Neuronal stem cell (in vitro differentiated cells): ENCODE measurements around the gene SPOCK1.

Source experiments
- DNase-seq: peaks from one replicate; pipeline ENCODE4 v3.0.0-alpha.2; 2013; ENCODE audit warnings: low spot score
- H2AFZ ChIP-seq: one replicate; pipeline ENCODE4 v1.6.1; 2013; ENCODE audit warnings: mild to moderate bottlenecking, low read length, inconsistent platforms
- H2AK5ac ChIP-seq: 2 replicates; pipeline ENCODE4 v1.6.1; 2013; ENCODE audit warnings: low read depth, mild to moderate bottlenecking, inconsistent platforms, low read length, moderate library complexity, mixed read lengths
- H2BK120ac ChIP-seq: 2 replicates; pipeline ENCODE4 v1.6.1; 2013; ENCODE audit warnings: low read depth, mild to moderate bottlenecking, inconsistent platforms, low read length, moderate library complexity, mixed read lengths
- H2BK12ac ChIP-seq: one replicate; pipeline ENCODE4 v1.6.1; 2013; ENCODE audit warnings: low read length, inconsistent platforms
- H2BK15ac ChIP-seq: 2 replicates; pipeline ENCODE4 v1.6.1; 2013; ENCODE audit warnings: mild to moderate bottlenecking, low read length, inconsistent platforms, mixed read lengths
- H2BK5ac ChIP-seq: one replicate; pipeline ENCODE4 v1.6.1; 2013; ENCODE audit warnings: inconsistent platforms, mild to moderate bottlenecking, low read length, moderate library complexity
- H3K14ac ChIP-seq: one replicate; pipeline ENCODE4 v1.6.1; 2013; ENCODE audit warnings: low read length, inconsistent platforms
- H3K18ac ChIP-seq: 2 replicates; pipeline ENCODE4 v1.6.1; 2013; ENCODE audit warnings: low read length, inconsistent platforms
- H3K23ac ChIP-seq: 2 replicates; pipeline ENCODE4 v1.6.1; 2013; ENCODE audit warnings: low read depth, mild to moderate bottlenecking, mixed read lengths, low read length, inconsistent platforms; ENCODE audit not compliant: poor library complexity
- H3K27ac ChIP-seq: replicated peaks from 3 replicates; pipeline ENCODE4 v1.5.1; 2013; ENCODE audit warnings: low read length, inconsistent platforms
- H3K27me3 ChIP-seq, 3 experiments: 2 replicates each; pipeline ENCODE4 v1.6.1; 2013; ENCODE audit warnings: low read length in 3 of 3, mild to moderate bottlenecking in 2 of 3, inconsistent platforms in 1 of 3, low read depth in 1 of 3, mixed read lengths in 1 of 3, moderate library complexity in 1 of 3; ENCODE audit not compliant: control insufficient read depth in 3 of 3, insufficient read depth in 3 of 3
- H3K36me3 ChIP-seq, 2 donors: replicated peaks in 1 of 2; 2 replicates each; pipeline ENCODE4 v1.6.1; 2013; ENCODE audit warnings: low read length in 2 of 2; ENCODE audit not compliant: control insufficient read depth in 2 of 2, insufficient read depth in 2 of 2
- H3K4ac ChIP-seq: 2 replicates; pipeline ENCODE4 v1.6.1; 2013; ENCODE audit warnings: inconsistent platforms, mild to moderate bottlenecking, low read length, moderate library complexity
- H3K4me1 ChIP-seq, 2 donors: 1 replicate in 1 of 2; 2 replicates in 1 of 2; pipeline ENCODE4 v1.6.1; 2013; ENCODE audit warnings: low read length in 2 of 2, low read depth in 1 of 2; ENCODE audit not compliant: control insufficient read depth in 2 of 2, insufficient read depth in 1 of 2
- H3K4me2 ChIP-seq: one replicate; pipeline ENCODE4 v1.6.1; 2013; ENCODE audit warnings: mild to moderate bottlenecking, low read length, inconsistent platforms; ENCODE audit not compliant: insufficient read depth, poor library complexity, severe bottlenecking
- H3K4me3 ChIP-seq, 2 donors: 2 replicates each; pipeline ENCODE4 v1.5.1; 2013; ENCODE audit warnings: low read length in 2 of 2, mild to moderate bottlenecking in 2 of 2, inconsistent platforms in 1 of 2, moderate library complexity in 1 of 2
- H3K79me1 ChIP-seq: one replicate; pipeline ENCODE4 v1.6.1; 2013; ENCODE audit warnings: low read depth, mild to moderate bottlenecking, inconsistent platforms, low read length, moderate library complexity
- H3K9ac ChIP-seq: one replicate; pipeline ENCODE4 v1.6.1; 2013; ENCODE audit warnings: mild to moderate bottlenecking, low read depth, low read length, inconsistent platforms; ENCODE audit not compliant: poor library complexity
- H3K9me3 ChIP-seq, 2 donors: replicated peaks in 1 of 2; 2 replicates each; pipeline versions ENCODE3 to v1.6.1; 2013; ENCODE audit warnings: low read length in 2 of 2, mild to moderate bottlenecking in 2 of 2, inconsistent platforms in 1 of 2, low read depth in 1 of 2, mixed read lengths in 1 of 2, moderate library complexity in 1 of 2; ENCODE audit not compliant: control insufficient read depth in 2 of 2, insufficient read depth in 1 of 2
- H4K8ac ChIP-seq: one replicate; pipeline ENCODE4 v1.6.1; 2013; ENCODE audit warnings: low read depth, mild to moderate bottlenecking, inconsistent platforms, low read length, moderate library complexity
- H4K91ac ChIP-seq: one replicate; pipeline ENCODE4 v1.6.1; 2013; ENCODE audit warnings: low read length, low read depth, mild to moderate bottlenecking, inconsistent platforms; ENCODE audit not compliant: poor library complexity
- WGBS, 2 donors: extraction: QIAGEN DNeasy Blood & Tissue Kit; methylation state at CpG; one replicate each; pipeline ENCODE4 v1.1.7; 2013; ENCODE audit warnings: missing lambda C conversion rate in 2 of 2, mixed read lengths in 1 of 2; ENCODE audit not compliant: insufficient read length in 2 of 2, insufficient replicate concordance in 1 of 2; ENCODE audit errors: extremely low coverage in 2 of 2; 5-methylcytosine and 5-hydroxymethylcytosine counted together

SPOCK1 gene

GRCh38 chr5:137462265-137462590, 36.9 kb downstream of the SPOCK1 start:
- H2AK5ac ChIP-seq, result no peak overlapping the region
- no peak overlapping the region for H3K4me3 ChIP-seq
- H3K36me3 ChIP-seq, result no peaks in the 10 kb centered on the region
- H4K91ac ChIP-seq, result no peak overlapping the region
- no peak overlapping the region for H3K9ac ChIP-seq
- no peak overlapping the region for H3K4me2 ChIP-seq
- H2BK5ac ChIP-seq, result no peak overlapping the region
- H3K9me3 ChIP-seq, result no peaks in the 10 kb centered on the region
- WGBS, 2 donors, result no CpG with 5 or more reads among the region's 5 CpGs
- H3K27me3 ChIP-seq, result no peaks in the 10 kb centered on the region
- H3K14ac ChIP-seq, result no peak overlapping the region
- no peak overlapping the region for H2BK15ac ChIP-seq
- peaks cover 9 to 18% of the 10 kb centered on the region in 2 donors for H3K4me1 ChIP-seq
- no peak for DNase-seq
- H3K79me1 ChIP-seq, result no peaks in the 10 kb centered on the region
- no peak overlapping the region for H2BK120ac ChIP-seq
- no peak overlapping the region for H4K8ac ChIP-seq
- no peak overlapping the region for H3K27ac ChIP-seq
- H3K4ac ChIP-seq, result no peak overlapping the region
- H2AFZ ChIP-seq, result no peak overlapping the region
- H2BK12ac ChIP-seq, result no peak overlapping the region
- H3K23ac ChIP-seq, result no peak overlapping the region
- peak overlapping the region; percentile 11 for H3K18ac ChIP-seq

GRCh38 chr5:137461391-137462264, 37.5 kb downstream of the SPOCK1 start:
- no peak overlapping the region for H2BK5ac ChIP-seq
- no peaks in the 10 kb centered on the region for H3K27me3 ChIP-seq
- no peak overlapping the region for H3K23ac ChIP-seq
- H2BK12ac ChIP-seq, result no peak overlapping the region
- H3K4me3 ChIP-seq, result no peak overlapping the region
- no peak overlapping the region for H4K8ac ChIP-seq
- no peak overlapping the region for H2BK15ac ChIP-seq
- H2BK120ac ChIP-seq, result no peak overlapping the region
- H3K36me3 ChIP-seq, result no peaks in the 10 kb centered on the region
- no peak overlapping the region for H3K27ac ChIP-seq
- H3K14ac ChIP-seq, result no peak overlapping the region
- DNase-seq, result no peak
- no CpG with 5 or more reads among the region's 6 CpGs for WGBS, 2 donors
- H3K9me3 ChIP-seq, result no peaks in the 10 kb centered on the region
- H4K91ac ChIP-seq, result no peak overlapping the region
- H3K9ac ChIP-seq, result no peak overlapping the region
- H2AFZ ChIP-seq, result no peak overlapping the region
- H3K79me1 ChIP-seq, result no peaks in the 10 kb centered on the region
- no peak overlapping the region for H2AK5ac ChIP-seq
- peaks cover 9 to 18% of the 10 kb centered on the region in 2 donors for H3K4me1 ChIP-seq
- H3K4ac ChIP-seq, result no peak overlapping the region
- H3K18ac ChIP-seq, result no peak overlapping the region
- no peak overlapping the region for H3K4me2 ChIP-seq

- Histone ChIP-seq H3K9me3 (no peaks in the 10 kb centered on the region), H2BK15ac (no peak overlapping the region), H2AFZ (no peak overlapping the region), H2AK5ac (no peak overlapping the region), H3K4me2 (no peak overlapping the region), H3K18ac (no peak overlapping the region), H3K23ac (no peak overlapping the region), H3K9ac (no peak overlapping the region), H3K4me1 (peaks cover 0 to 8% of the 10 kb centered on the region in 2 donors), H3K79me1 (no peaks in the 10 kb centered on the region), H2BK12ac (no peak overlapping the region), H3K27me3 (no peaks in the 10 kb centered on the region), H3K36me3 (no peaks in the 10 kb centered on the region), H3K27ac (no peak overlapping the region), H4K91ac (no peak overlapping the region), H3K4ac (no peak overlapping the region), H2BK120ac (no peak overlapping the region), H2BK5ac (no peak overlapping the region), H3K14ac (no peak overlapping the region), H4K8ac (no peak overlapping the region), H3K4me3 (no peak overlapping the region)
- DNase-seq, result no peak
Measured at GRCh38 chr5:137454671-137455070, 44.5 kb downstream of the SPOCK1 start.

GRCh38 chr5:137453483-137454080, 45.5 kb downstream of the SPOCK1 start:
- Histone ChIP-seq H2BK5ac (no peak overlapping the region), H3K14ac (no peak overlapping the region), H3K79me1 (no peaks in the 10 kb centered on the region), H2BK120ac (no peak overlapping the region), H3K9me3 (no peaks in the 10 kb centered on the region), H3K36me3 (no peaks in the 10 kb centered on the region), H3K27me3 (no peaks in the 10 kb centered on the region), H3K4me2 (no peak overlapping the region), H3K4me3 (no peak overlapping the region), H3K9ac (no peak overlapping the region), H3K4ac (no peak overlapping the region), H4K8ac (no peak overlapping the region), H3K23ac (no peak overlapping the region), H2AFZ (no peak overlapping the region), H3K4me1 (peaks cover 0 to 8% of the 10 kb centered on the region in 2 donors), H2BK15ac (no peak overlapping the region), H2BK12ac (no peak overlapping the region), H3K18ac (no peak overlapping the region), H2AK5ac (no peak overlapping the region), H3K27ac (no peak overlapping the region), H4K91ac (no peak overlapping the region)
- WGBS, 2 donors, result no CpG with 5 or more reads among the region's 6 CpGs
- DNase-seq, result peak; percentile 69
